ENCODE measurements around the gene TRIP13.
"Not testable (repeated sequence)": the region's sequence is repeated elsewhere in the genome, so short reads cannot be mapped to it uniquely, and the experiment has no call there.

TRIP13 gene

DNA sequence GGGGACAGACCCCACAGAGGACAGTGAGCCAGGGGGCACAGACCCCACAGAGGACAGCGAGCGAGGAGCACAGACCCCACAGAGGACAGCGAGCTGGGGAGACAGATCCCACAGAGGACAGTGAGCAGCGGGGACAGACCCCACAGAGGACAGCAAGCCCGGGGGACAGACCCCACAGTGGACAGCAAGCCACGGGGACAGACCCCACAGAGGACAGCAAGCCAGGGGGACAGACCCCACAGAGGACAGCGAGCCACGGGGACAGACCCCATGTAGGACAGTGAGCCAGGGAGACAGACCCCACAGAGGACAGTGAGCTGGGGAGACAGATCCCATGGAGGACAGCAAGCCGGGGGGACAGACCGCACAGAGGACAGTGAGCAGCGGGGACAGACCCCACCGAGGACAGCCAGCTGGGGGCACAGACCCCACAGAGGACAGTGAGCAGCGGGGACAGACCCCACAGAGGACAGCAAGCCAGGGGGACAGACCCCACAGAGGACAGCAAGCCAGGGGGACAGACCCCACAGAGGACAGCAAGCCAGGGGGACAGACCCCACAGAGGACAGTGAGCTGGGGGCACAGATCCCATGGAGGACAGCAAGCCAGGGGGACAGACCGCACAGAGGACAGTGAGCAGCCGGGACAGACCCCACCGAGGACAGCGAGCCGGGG, 39.1 kb upstream of the TRIP13 start:
- in situ Hi-C loops (cut with HindIII; ENCODE audit: low pct_ligation_motif_present, low pct_unique_long_range_greater_than_20kb, low sequenced_read_pairs); DNase-seq: not testable (repeated sequence)

DNA sequence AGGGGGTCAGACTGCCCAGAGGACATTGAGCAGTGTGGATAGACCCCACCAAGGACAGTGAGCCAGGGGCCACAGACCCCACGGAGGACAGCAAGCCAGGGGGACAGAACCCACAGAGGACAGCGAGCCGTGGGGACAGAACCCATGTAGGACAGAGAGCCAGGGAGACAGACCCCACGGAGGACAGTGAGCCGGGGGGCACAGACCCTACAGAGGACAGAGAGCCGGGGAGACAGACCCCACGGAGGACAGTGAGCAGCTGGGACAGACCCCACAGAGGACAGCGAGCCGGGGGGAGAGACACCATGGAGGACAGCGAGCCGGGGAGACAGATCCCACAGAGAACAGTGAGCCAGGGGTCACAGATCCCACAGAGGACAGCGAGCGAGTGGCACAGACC, 38.5 kb upstream of the TRIP13 start:
- no peak for DNase-seq
- in situ Hi-C loops (cut with HindIII; ENCODE audit: low pct_ligation_motif_present, low pct_unique_long_range_greater_than_20kb, low sequenced_read_pairs) = no loop called here

- DNase-seq = no peak
- in situ Hi-C loops (cut with HindIII; ENCODE audit: low pct_ligation_motif_present, low pct_unique_long_range_greater_than_20kb, low sequenced_read_pairs) = no loop called here
Observed at GRCh38 chr5:854966-855743, 37.5 kb upstream of the TRIP13 start.

- DNase-seq = no peak
- in situ Hi-C loops (cut with HindIII; ENCODE audit: low pct_ligation_motif_present, low pct_unique_long_range_greater_than_20kb, low sequenced_read_pairs) = no loop called here
Observed at GRCh38 chr5:855771-856530, 36.7 kb upstream of the TRIP13 start.

GRCh38 chr5:856531-857425, 35.9 kb upstream of the TRIP13 start:
- DNase-seq = no peak
- in situ Hi-C loops (cut with HindIII; ENCODE audit: low pct_ligation_motif_present, low pct_unique_long_range_greater_than_20kb, low sequenced_read_pairs) = no loop called here

GRCh38 chr5:858726-859125, 34.0 kb upstream of the TRIP13 start:
- DNase-seq = no peak
- in situ Hi-C loops (cut with HindIII; ENCODE audit: low pct_ligation_motif_present, low pct_unique_long_range_greater_than_20kb, low sequenced_read_pairs) = no loop called here

DNA sequence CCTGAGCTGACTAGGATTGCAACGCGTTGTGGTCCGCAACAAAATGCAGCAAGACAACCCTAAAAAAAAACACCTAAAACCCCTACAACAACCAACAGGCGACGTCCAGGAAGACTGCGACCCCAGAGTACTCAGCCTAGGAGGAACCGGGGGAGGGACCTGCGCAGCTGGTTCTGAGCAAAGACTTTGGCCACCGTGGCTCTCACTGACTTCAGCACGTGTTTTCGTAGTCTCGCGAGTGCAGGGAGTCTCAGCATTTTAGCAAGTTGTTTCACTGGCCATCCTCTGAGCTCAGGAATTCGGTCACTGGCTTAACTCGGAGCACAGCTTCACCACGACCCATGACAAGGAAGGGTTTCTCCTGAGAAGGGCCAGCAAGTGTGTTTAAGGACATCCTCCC, 33.3 kb upstream of the TRIP13 start:
- DNase-seq = no peak
- in situ Hi-C loops (cut with HindIII; ENCODE audit: low pct_ligation_motif_present, low pct_unique_long_range_greater_than_20kb, low sequenced_read_pairs) = no loop called here

- in situ Hi-C loops (cut with HindIII; ENCODE audit: low pct_ligation_motif_present, low pct_unique_long_range_greater_than_20kb, low sequenced_read_pairs) = no loop called here
- no peak for DNase-seq
Observed at GRCh38 chr5:859798-860296, 32.8 kb upstream of the TRIP13 start.

GRCh38 chr5:860506-861150, 32.1 kb upstream of the TRIP13 start:
- in situ Hi-C loops (cut with HindIII; ENCODE audit: low pct_ligation_motif_present, low pct_unique_long_range_greater_than_20kb, low sequenced_read_pairs) = no loop called here
- DNase-seq = no peak

- no peak for DNase-seq
- in situ Hi-C loops (cut with HindIII; ENCODE audit: low pct_ligation_motif_present, low pct_unique_long_range_greater_than_20kb, low sequenced_read_pairs) = no loop called here
Observed at GRCh38 chr5:861442-862366, 31.0 kb upstream of the TRIP13 start.

DNA sequence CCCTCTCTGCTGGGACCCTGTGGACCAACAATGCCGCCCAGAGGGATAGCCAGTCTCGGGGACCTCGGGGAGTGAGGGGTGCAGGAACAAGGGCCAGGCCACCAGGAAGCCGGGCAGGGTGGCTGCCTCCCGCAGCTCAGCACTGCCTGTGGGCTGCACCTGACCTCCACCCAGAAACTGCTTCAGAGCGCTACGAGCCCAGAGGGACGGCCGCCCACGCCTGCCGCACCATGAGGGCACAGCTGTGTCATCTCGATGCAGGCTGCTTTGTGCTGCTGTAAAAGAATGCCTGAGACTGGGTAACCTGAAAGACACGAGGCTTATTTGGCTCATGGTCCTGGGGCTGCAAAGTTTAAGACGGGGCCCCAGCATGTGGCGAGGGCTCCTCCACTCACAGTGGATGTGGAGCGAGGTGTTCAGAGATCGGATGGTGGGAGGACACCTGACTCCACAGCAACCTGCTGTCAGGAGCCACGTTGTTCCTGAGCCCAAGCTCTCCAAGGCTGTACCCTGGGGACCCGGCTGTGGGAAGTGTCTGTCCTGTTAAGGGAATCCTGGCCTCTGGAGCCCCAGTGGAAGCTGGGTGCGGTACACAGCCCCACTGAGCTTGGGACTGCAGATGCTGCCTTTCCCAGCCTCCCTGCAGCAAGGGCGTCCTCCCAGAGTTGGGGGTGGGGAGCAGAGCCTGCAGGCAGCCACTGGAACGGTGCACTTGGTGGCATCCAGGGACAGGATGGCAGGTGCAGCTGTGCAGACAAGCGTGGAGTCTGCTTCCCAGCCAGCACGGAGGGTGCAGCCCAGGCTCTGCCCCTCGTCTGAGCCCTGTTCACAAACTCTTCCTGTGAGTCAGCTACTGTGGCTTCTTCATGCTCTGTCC, 30.1 kb upstream of the TRIP13 start:
- in situ Hi-C loops (cut with HindIII; ENCODE audit: low pct_ligation_motif_present, low pct_unique_long_range_greater_than_20kb, low sequenced_read_pairs) = no loop called here
- DNase-seq = peak; percentile 10

GRCh38 chr5:863244-863805, 29.4 kb upstream of the TRIP13 start:
- in situ Hi-C loops (cut with HindIII; ENCODE audit: low pct_ligation_motif_present, low pct_unique_long_range_greater_than_20kb, low sequenced_read_pairs) = no loop called here
- DNase-seq = no peak

DNA sequence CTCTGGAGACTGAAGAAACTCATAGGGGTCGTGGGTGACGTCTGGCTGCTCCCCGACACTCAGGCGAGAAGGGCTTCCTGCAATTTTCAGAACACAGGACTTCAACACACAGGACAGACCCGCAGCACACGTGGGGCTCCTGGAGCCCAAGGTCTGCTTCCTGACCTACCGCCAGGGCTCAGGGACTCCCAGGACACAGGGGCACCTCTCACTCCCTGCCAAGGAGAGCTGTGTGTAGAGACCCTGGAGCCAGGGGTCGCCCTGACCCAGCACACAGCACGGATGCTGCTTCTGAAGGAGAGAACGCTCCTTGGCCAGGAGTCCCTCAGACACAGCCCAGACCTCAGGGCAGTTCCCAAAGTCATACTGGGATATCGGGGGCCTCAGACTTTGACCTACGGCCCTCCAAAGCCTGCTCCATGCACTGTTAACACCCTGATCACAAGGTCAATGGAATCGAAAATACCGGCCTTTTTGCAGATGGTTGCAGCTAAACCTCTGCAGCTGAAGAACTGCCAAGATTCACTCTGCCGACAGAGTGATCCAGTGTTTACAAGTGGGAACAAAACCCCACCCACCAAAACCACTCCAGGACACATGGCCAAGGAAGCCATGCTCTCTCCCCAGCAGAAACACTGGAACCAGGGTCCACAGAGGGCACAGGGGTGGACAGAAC, 28.1 kb upstream of the TRIP13 start:
- in situ Hi-C loops (cut with HindIII; ENCODE audit: low pct_ligation_motif_present, low pct_unique_long_range_greater_than_20kb, low sequenced_read_pairs) = no loop called here
- no peak for DNase-seq

GRCh38 chr5:865168-865521, 27.5 kb upstream of the TRIP13 start:
- DNase-seq = no peak
- in situ Hi-C loops (cut with HindIII; ENCODE audit: low pct_ligation_motif_present, low pct_unique_long_range_greater_than_20kb, low sequenced_read_pairs) = no loop called here

GRCh38 chr5:865771-866170, 26.9 kb upstream of the TRIP13 start:
- in situ Hi-C loops (cut with HindIII; ENCODE audit: low pct_ligation_motif_present, low pct_unique_long_range_greater_than_20kb, low sequenced_read_pairs) = no loop called here
- no peak for DNase-seq
